Hematopoietic multipotent progenitor cell treated with erythropoietin and hydrocortisone succinate and interleukin-3 and kit ligand, for 8 days (in vitro differentiated cells): Measurements from ENCODE around the gene PTRH1.

ENCODE experiments used
- DNase-seq: peaks from one replicate; pipeline ENCODE4 v3.0.0-alpha.2; 2015

Gene PTRH1

DNA sequence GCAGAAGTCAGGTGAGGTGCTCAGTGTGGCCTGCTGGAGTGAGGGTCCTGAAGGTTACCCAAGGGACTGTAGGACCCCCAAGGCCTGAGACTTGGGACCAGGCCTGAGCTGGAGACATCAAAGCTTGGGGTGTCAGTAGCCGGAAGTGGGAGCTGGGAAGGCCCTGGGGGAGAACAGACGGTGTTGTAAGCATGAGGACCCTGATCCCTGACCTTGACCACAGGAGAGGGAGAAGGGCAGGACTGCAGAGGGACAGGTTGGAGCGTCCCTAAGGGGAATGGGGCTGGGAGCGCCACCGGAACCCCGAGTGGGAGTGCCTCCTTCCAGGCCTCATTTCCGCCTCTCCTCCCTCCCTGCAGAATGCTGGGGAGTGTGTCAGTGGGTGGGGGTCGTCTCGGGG lies 949 bp upstream of the PTRH1 start:
- no peak for DNase-seq

DNA sequence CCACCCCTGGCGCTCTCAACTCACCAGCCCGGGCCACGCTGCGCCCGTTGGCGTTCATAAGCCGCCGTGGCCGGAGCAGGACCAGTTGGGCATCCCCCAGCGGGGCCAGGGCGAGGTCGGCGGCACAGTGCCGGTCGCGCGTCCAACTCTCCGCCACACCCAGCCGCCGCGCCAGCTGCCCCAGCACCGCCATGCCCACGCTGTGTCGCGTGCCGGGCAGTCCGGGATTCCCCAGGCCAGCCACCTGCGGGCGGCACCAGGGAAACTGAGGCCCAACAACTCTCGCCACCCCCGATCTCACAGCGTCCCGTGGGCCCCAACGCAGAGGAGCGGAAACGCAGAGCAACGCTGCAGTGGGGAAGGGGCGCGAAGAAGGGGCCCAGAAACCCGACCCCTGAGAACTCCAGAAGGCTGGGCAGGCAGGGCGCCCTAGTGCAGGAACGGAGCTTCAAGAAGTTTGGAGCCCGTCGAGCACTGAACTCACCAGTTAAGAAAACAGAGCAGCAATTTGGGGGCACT lies 453 bp downstream of the PTRH1 start:
- DNase-seq = no peak

DNA sequence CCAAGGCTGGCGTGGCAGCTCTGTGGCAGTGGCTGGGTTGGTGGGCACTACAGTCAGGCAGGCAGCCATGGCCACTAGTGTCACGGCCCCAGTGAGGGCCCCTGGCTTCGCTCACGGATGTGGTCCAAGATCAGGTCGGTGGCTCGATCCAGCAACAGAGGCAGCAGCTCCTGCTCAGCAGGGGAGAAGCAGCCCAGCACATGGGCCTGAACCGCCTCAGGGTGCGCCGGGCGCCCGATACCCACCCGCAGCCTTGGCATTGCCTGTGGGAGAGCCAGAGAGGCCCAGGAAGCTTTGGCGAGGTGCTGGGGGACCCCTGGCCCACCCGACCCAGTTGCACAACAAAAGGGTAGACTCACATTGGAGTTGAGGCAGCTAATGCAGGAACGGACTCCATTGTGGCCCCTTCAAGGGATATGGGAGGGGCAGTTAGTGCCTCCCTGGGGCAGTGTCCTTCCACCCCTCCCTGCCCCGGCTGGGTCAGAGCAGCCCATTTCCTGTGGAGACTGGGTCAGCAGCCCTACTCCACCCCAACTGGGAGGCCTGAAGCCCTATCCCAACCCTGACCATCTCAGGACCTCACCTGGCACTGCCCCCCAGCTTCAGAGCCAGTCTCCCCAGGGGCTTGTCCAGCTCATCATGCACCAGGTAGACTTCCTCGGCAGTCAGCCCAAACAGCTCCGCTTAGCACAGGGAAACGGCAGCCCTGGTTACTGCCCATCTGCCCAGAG lies 1.3 kb downstream of the PTRH1 start:
- DNase-seq = no peak

DNA sequence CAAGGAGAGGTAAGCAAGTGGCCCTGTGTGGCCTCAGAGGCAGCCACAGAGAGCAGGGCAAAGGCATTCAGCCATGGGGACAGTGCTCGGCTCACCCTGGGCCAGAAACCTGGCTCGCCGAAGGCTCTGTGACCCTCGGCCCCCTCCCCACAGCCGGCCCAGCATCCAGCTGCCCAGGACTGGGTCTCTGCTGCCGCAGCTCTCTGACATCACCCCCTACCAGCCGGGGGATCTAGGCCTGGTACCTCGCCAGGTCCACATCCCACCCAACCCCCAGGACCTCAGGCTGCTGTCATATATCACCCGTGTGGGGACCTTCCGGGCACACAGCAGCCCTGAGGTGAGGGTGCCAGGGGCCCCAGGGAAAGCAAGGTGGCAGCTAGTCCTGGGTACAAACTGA lies 2.6 kb downstream of the PTRH1 start:
- no peak for DNase-seq

DNA sequence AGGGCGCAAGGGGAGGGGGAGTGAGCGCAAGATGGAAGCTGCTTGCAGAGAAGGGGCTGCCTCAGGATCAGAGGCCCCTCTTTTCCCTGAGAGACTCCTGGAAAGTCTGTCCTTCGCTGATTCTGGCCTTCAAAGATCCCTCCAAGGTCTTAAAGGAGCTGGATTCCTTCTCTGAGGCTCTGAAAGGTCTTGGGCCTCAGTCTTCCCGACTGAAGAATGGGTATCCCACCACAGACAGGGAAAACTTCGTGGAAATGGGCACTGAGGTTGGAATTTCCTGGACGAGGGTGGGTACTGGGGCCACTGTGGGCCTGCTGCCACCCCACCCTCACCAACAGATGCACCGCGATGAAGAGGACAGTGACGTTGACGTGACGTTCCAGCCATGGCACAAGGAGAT lies 3.1 kb downstream of the PTRH1 start:
- no peak for DNase-seq

DNA sequence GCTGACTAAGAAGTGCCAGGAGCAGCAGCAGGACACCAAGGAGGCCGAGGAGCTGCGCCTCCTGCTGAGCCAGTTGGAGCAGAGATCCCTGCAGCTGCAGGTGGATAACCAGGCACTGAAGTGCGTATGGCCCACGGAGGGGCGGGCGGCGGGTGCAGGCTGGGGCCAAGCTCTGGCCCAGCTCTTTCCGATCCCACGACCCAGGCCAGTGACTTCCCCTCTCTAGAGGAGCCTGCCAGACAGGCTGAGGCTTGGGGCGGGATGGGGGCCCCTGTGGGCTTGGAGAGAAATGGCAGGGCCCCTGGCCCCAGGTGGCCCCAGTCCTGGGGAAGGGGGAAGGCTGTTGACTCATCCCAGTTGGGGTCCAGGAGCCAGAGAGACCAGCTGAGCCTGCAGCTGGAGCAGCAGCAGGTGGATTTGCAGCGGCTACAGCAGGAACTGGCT lies 3.6 kb downstream of the PTRH1 start:
- no peak for DNase-seq

DNA sequence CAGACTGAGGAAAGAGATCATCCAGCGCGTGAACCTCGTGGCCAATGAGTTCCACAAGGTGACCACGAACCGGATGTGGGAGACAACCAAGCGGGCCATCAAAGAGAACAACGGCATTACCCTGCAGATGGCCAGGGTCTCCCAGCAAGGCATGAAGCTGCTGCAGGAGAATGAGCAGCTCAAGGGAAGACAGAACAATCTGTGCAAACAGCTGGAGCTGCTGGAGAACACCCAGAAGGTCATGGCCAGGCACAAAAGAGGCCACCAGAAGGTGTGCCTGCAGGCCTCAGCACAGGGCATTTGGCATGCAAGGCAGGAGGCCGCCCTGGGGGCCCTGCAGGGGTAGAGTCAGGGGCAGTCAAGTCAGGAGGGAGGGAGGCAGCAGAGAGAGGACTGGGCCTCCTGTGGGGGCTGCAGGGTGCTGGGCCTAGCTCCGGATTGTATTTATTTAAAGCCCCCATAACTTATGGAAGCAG lies 4.2 kb downstream of the PTRH1 start:
- DNase-seq = no peak

DNA sequence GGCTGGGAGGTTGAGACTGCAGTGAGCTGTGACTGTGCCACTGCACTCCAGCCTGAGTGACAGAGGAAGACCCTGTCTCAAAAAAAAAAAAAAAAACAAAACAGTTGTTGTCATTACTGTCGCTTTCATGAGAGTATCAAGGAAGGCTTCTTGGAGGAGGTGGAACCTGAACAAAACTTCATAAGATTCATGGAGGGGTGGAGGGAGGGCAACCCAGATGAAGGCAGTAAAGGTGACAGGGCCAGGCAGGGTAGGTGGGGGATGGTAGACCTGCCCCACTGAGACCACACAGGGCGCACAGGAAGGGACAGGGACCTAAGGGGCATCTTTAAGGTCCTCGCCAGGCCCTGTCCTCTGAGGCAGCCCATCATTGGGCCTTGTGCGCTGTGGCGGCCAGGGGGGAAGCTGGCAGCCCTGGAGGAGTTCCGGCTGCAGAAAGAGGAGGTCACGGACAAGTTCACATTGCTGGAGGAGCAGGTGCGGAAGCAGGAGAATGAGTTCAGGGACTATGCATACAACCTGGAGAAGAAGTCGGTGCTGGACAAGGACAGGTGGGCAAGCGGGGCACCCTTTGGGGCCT lies 5.2 kb downstream of the PTRH1 start:
- no peak for DNase-seq

DNA sequence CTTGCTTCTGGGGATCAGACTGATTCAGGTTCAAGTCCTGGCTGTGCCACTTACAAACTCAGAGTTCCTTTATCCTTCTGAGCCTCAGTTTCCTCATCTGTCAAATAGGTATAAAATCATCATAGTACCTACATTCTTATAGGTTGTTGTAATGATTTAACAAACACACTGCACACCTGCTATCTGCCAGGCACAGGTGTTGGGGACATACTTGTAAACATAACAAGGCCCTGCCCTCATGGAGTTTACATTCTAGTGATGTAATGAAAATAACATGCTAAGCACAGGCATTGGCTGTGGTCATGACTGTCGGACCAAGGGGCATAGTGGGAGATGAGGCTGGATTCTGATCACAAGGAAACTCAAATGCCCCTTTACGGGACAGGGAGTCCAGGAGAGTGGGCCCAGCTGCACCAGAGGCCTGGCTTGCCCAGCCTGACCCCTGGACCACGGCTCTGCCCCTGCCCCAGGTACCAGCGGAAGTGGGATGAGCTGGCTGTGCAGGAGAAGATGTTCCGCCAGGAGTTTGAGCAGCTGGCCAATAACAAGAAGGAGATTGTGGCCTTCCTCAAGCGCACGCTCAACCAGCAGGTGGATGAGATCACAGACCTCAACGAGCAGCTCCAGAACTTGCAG lies 6.4 kb downstream of the PTRH1 start:
- DNase-seq = no peak

DNA sequence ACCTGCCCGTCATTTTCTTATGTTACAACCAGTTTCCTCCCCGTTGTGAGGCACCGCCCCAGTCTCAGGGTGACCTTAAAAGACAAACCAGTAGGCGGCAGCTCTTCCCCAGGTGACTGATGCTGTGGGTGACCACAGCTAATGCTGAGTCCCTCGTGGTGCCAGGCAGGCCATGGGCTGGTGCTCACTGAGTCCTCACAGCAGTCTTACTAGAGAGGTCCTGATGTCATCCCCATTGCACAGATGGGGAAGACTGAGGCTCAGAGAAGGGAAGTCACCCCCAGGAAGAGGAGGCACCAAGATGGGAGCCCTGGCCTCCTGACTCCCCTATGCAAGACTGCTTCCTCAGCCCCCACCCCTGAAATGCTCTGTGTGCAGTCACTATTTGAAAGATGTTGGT lies 7.7 kb downstream of the PTRH1 start:
- no peak for DNase-seq

DNA sequence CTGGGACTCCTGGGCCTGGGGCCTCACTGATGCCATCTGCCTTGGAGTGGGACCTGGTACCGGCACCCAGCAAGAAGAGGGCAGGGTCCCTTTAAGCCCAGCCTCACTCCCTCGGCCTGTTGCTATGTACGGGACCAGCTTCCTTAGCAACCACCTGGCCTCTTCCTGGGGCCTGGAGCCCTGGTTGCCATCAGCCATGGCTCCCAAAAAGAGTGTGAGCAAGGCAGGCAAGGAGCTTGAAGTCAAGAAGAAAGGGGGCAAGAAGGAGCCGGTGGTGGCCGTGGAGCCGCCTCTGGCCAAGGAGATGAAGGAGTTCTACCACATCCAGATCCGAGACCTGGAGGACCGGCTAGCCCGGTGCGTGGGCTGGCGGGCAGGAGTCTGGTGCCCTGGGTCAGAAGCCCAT lies 8.6 kb downstream of the PTRH1 start, which contains the start of gene CFAP157:
CFAP157 (plus strand) TSS at position 153 of the 406 bp plus-strand sequence; CDS start at position 197, 44 bp downstream.
- no peak for DNase-seq

DNA sequence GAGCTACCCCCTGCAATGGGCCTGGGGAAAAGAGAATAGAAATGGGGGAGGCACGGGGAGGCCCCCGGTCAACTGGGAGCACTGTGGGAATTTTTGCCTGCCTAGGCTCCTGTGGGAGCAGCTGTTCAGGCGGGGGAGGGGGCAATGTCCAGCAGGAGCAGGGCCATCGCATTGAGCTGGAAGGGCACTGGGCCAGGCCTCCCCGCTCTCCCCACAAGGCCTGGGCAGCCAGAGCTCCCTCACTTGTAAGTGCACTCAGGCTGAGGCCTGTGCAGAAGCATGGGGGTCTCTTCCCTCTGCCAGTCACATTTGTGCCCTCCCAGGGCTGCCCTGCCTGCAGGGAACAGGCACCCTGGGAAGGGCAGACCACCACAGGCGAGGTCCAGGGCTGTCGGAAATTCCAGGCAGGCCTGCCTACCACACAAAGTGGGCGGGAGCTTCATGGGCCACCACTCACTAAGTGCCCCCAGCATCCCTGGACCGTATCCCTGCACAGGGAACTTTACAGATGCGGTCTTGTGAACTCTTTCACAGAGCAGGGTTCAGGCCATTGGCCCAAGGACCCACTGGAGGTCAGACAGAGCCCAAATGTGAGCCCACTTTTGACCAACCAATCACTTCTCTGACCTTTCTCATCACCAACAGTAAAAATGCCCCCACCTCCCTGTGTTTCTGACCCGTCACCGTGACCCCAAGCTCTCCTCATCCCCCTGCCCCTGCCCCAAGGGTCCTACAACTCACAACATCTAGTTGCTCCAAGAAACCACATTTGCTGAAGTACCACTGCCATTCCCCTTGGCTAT lies 9.7 kb downstream of the PTRH1 start:
- DNase-seq = no peak

DNA sequence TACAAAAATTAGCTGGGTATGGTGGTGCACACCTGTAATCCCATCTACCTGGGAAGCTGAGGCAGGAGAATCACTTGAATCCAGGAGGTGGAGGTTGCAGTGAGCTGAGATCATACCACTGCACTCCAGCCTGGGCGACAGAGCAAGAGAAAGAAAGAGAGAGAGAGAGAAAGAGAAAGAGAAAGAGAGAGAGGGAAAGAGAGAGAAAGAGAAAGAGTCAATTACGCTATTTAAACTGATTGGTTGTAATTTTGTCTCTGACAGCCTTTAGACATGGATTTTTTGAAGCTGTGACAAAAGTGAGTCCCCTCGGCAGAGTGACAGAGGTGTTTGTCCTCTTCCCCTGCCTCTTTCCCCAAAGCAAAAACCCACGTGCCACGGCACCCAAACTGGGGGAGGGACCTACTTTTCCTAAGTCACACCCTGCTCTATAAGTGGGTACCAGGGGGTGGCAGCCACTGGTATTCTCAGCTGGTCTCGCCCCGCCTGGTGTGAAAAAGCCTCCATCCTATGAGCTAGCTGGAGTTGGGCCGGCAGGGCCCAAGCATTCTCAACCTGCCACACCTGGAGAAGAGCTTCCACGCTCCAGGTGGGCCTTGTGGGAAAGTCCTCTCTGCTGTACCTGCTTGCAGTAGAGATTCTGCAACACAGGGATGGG lies 12.0 kb downstream of the PTRH1 start:
- no peak for DNase-seq

DNA sequence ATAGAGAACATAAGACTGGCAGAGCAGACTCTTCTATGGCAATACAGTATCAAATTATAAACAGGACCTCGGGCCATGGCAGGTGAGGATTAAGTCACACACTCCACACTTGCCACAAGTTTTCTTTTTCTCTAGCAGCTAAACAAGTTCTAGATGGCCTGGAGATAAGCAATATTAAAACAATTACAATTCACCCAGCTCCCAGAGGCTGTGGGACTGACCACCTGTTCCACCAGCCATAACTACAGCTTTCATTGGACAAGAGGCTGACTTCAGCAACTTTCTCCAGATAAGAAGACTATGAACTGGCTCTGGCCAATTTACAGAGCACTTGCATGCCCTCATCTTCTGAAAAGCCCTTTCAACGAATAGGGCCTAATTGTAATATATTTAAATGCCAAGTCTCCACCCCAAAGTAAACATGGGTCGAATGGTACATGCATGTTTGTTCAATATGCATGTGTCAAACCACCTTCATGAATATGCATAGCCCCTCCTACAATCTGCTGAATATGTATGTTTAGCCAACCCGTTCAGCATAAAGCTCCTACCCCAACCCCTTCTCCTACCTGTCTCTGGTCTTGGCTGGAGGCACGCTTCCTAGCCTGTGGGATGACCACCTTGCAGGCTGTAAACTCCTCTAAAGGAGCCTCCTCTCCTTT lies 14.7 kb downstream of the PTRH1 start:
- no peak for DNase-seq

DNA sequence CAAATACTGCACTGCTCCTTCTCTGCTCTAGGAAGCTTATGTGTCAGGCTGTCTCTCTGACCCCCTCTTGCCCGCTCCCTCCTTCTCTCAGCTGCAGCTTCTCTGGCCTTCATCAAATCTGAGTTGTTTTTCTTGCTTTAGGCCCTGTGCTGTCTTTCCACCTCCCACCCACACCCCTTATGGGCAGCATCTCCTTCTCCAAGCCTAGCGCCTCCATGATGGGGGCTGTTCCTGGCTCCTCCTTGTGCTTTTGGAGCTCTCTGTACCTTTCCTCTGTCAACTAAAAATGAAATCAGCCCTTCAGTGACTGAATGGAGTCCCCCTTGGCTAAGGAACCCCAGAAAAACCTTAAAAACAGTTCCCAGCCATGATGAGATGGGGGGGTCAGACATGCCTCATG lies 15.3 kb downstream of the PTRH1 start:
- no peak for DNase-seq

DNA sequence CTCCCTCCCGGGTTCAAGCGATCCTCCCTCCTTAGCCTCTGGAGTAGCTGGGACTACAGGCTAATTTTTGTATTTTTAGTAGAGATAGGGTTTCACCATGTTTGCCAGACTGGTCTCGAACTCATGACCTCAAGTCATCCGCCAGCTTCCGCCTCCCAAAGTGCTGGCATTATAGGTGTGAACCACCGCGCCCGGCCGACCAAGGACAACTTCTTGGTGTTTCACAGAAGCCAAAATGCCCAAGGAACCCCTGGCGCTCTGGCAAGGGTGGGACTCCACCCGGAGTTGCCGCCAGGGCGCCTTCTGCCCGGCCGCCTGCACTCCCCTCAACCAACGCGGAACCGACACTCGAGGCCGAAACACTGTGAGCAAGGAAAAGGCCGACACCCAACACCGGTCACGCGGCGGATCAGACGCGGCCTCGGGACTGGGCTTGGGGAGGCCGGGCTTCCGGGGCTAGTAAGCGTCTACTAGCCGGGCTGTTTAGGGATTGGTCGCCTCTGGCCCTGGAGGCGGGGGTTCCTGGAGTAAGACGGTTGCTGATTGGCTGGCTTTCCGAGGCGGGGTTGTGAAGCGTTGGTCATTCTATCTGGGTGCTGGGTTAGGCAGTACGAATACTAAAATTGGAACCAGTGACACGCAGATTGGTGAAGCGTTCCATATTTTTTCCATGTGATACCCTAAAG lies 16.3 kb downstream of the PTRH1 start:
- peak; percentile 96 for DNase-seq

DNA sequence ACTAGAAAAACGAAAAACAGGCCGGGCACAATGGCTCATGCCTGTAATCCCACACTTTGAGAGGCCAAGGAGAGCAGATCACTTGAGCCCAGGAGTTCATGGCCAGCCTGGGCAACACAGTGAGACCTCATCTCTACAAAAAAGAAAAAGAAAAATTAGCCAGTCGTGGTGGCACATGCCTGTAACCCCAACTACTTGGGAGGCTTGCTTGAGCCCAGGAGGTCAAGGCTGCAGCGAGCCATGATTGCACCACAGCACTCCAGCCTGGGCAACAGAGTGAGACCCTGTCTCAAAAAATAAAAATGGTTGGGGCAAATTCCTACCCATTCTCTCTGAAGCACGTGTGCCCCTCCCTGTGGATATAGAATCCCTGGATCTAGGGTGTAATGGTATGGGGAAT lies 17.1 kb downstream of the PTRH1 start:
- DNase-seq = no peak

DNA sequence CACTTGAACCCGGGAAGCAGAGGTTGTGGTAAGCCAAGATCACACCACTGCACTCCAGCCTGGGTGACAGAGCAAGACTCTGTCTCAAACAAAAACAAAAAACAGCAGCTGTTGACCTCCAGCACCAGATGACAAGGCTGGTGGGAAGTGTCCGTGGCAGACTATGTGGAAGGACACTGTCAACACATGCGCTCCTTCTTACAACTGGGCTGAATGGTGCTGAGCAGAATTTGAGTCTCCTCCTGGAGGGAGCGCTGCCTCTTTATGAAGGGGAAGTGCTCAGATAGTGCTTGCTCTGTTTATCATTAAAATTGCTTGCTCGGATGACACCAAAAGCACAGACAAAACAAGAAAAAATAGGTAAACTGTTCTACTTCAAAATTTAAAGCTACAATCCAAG lies 17.9 kb downstream of the PTRH1 start:
- no peak for DNase-seq

DNA sequence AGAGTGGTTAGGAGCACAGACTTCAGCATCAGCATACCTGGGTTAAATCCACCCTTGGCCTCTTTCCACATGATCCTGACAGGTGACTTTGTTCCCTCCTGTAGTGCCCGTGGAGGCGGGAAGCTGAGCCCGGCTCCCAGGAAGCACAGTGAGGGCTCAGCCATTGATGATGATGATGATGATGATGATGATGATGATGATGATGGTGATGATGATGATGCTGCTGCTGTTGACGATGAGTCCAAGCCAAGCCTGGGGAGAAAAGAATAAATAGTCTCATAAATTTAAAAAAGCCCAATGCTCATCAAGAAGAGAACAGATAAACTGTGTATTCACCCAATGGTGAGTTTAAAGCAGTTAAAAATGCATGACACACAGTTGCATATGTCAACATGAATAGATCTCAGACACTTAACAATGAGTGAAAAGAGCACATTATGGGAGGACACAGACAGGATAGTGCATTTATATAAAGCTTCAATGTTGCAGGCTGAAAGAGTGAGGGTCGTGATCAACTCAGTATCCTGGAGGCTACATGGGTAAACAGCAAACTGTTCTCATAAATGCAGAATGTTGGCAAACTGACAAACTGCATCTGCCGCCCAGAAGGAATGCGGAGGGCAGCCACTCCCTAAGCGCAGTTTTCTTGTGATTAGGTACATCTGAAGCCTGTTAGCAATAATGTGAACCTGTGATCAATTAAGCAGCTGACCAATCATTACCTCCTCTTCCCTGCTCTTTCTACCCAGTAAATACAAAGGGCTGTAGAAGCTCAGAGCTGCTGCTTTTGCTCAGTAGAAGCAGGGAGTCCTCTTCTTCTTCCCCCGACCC lies 20.4 kb downstream of the PTRH1 start:
- DNase-seq = no peak

DNA sequence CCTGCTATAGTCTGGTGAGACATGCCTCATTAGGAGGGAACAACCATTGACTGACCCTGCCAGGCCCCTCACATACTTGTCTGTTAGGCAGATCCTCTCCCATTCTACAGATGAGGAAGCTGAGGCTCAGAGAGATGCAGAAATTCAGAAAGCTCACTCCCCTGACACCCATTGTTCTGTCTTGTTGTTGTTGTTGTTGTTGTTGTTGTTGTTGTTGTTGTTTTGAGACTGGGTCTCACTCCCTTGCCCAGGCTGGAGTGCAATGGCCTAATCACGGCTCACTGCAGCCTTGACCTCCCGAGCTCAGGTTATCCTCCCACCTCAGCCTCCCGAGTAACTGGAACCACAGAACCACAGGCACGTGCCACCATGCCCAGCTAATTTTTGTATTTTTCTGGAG lies 21.8 kb downstream of the PTRH1 start:
- DNase-seq = no peak
